Tibial nerve (tissue), 4 donors: Measurements from ENCODE around the gene TRAPPC3L. TPM values are rescaled to one million over a fixed set of nuclear protein-coding genes. Genes with fewer than 3 reads are reported as not detected.

Experiments
- DNase-seq, 2 donors: peaks; one replicate each; pipeline ENCODE4 v3.0.0-alpha.2; 2019; ENCODE audit warnings: low spot score in 2 of 2
- H3K27ac ChIP-seq, 4 donors: fragments of 200-600 bp; sonication (generic) in 3 of 4; one replicate each; pipeline ENCODE4 v1.5.1; 2017 to 2019; ENCODE audit warnings: mild to moderate bottlenecking in 1 of 4
- H3K27me3 ChIP-seq, 2 donors: fragments of 200-600 bp; sonication (generic) in 1 of 2; one replicate each; pipeline versions ENCODE4 v1.5.1 to v1.6.0; 2017 to 2019
- H3K36me3 ChIP-seq, 3 donors: fragments of 200-600 bp; sonication (generic); one replicate each; pipeline ENCODE4 v1.5.1; 2018 to 2019
- H3K4me1 ChIP-seq, 4 donors: fragments of 200-600 bp; sonication (generic) in 3 of 4; one replicate each; pipeline ENCODE4 v1.5.1; 2017 to 2019
- H3K4me3 ChIP-seq, 4 donors: fragments of 200-600 bp; sonication (generic) in 3 of 4; one replicate each; pipeline ENCODE4 v1.5.1; 2017 to 2019; ENCODE audit warnings: mild to moderate bottlenecking in 1 of 4, moderate library complexity in 1 of 4
- H3K9me3 ChIP-seq, 4 donors: fragments of 200-600 bp; sonication (generic) in 3 of 4; one replicate each; pipeline ENCODE4 v1.5.1; 2017 to 2019
- CTCF ChIP-seq, 5 experiments: fragments of 200-600 bp in 3 of 5; fragments of 450-650 bp in 2 of 5; sonication (generic) in 3 of 5; IDR thresholded peaks; one replicate each; pipeline ENCODE4 v1.5.1; 2016 to 2019; ENCODE audit warnings: antibody characterized with exemption in 5 of 5, mild to moderate bottlenecking in 3 of 5, moderate library complexity in 2 of 5
- EP300 ChIP-seq, 2 donors: sonication (generic); formaldehyde crosslinking; IDR thresholded peaks; one replicate each; pipeline ENCODE4 v1.6.1; 2017; ENCODE audit warnings: antibody characterized with exemption in 2 of 2, mild to moderate bottlenecking in 1 of 2
- POLR2A ChIP-seq, 2 donors: fragments of 450-650 bp; IDR thresholded peaks; one replicate each; pipeline ENCODE4 v1.6.1; 2017; ENCODE audit warnings: antibody characterized with exemption in 2 of 2, mild to moderate bottlenecking in 2 of 2, moderate library complexity in 2 of 2
- WGBS, 2 donors: methylation state at CpG; one replicate each; pipeline ENCODE4 v1.1.5; 2018; 5-methylcytosine and 5-hydroxymethylcytosine counted together
- total RNA-seq, 4 donors: library from RNA; depleted of rRNA; stranded (reverse); fragments of >200 nt; gene quantifications; one replicate each; pipeline ENCODE4 v1.1.0, GENCODE V29; 2016

Gene TRAPPC3L
- total RNA-seq, 4 donors from 2014 or later = 0.21 TPM; not detected in 3

GRCh38 chr6:116445102-116445501, 100.4 kb downstream of the TRAPPC3L start:
- Histone ChIP-seq H3K27ac (no peak overlapping the region), H3K4me1 (peaks cover 0 to 36% (median 9%) of the 10 kb centered on the region in 4 donors), H3K27me3 (no peaks in the 10 kb centered on the region), H3K36me3 (no peaks in the 10 kb centered on the region), H3K9me3 (no peaks in the 10 kb centered on the region), H3K4me3 (no peak overlapping the region)
- DNase-seq = no peak
- WGBS, 2 donors = 45 to 60% methylated on average over 5 of the region's 5 CpGs
- TF ChIP-seq CTCF (IDR thresholded peaks at IDR 0.05) = no peak
- no peak for TF ChIP-seq EP300 (IDR thresholded peaks at IDR 0.05)
- TF ChIP-seq POLR2A (IDR thresholded peaks at IDR 0.05) = no peak

Other genes with a start within 250 kb of the TRAPPC3L start
- gene DSE, start 174.7 kb downstream of the TRAPPC3L start, total RNA-seq = 10 to 100 TPM; 79.5 to 95.5 (median 81.7) TPM
- gene CALHM6, start 84.3 kb downstream of the TRAPPC3L start, total RNA-seq = 10 to 100 TPM in 1 of 4 donors, 1 to 10 TPM in 2, under 1 TPM in 1; 0.60 to 11.4 (median 5.4) TPM
- 1 to 10 TPM; 4.5 to 5.7 (median 5.0) TPM for gene CALHM5, start 34.0 kb downstream of the TRAPPC3L start, total RNA-seq
- under 1 TPM in 1 of 4 donors, not detected in 3; 0.42 TPM for gene CALHM4, start 8.1 kb upstream of the TRAPPC3L start, total RNA-seq
- gene RWDD1, start 25.8 kb upstream of the TRAPPC3L start, total RNA-seq = 10 to 100 TPM; 27.5 to 40.4 (median 35.7) TPM
- gene RSPH4A, start 70.8 kb upstream of the TRAPPC3L start, total RNA-seq = under 1 TPM in 3 of 4 donors, not detected in 1; 0.30 to 0.78 (median 0.42) TPM
- 10 to 100 TPM in 2 of 4 donors, 1 to 10 TPM in 2; 4.2 to 16.8 (median 7.8) TPM for gene ZUP1, start 123.1 kb upstream of the TRAPPC3L start, total RNA-seq
- gene KPNA5, start 135.5 kb upstream of the TRAPPC3L start, total RNA-seq = 10 to 100 TPM; 10.2 to 21.0 (median 12.2) TPM
- 10 to 100 TPM in 3 of 4 donors, 1 to 10 TPM in 1; 6.7 to 26.7 (median 14.3) TPM for gene FAM162B, start 220.0 kb upstream of the TRAPPC3L start, total RNA-seq